Endothelial cell of umbilical vein (primary cell): Measurements from ENCODE around the gene PDE4B. TPM values are rescaled to one million over a fixed set of nuclear protein-coding genes. Genes with fewer than 3 reads are reported as not detected.

Experiments
- BruUV-seq: library from RNA; stranded (reverse); fragments of 400-500 nt; replicated peaks from 2 replicates; lab custom pipeline; 2021; lab: Mats Ljungman, UMichigan
- CTCF ChIA-PET: fragments of 300-600, 350-600 bp; sonication (Branson Sonifier 250); formaldehyde crosslinking; loops from one replicate; lab custom pipeline; 2021; ENCODE audit warnings: antibody characterized with exemption, inconsistent platforms; lab: Charles Lee
- POLR2A ChIA-PET: fragments of 300-600, 350-600 bp; sonication (Branson Sonifier 250); formaldehyde crosslinking; loops from one replicate; lab custom pipeline; 2021; ENCODE audit warnings: antibody characterized with exemption, inconsistent platforms; lab: Charles Lee
- DNase-seq: peaks from one replicate; pipeline ENCODE4 v3.0.0-alpha.2; 2011; ENCODE audit warnings: low read depth, low spot score
- FAIRE-seq: peaks from 2 replicates; lab custom pipeline; 2011; peaks lifted over from hg19 to GRCh38; lab: Jason Lieb, UNC
- H2AFZ ChIP-seq: 2 replicates; pipeline ENCODE4 v1.6.0; 2012; ENCODE audit warnings: low read depth, low read length, control low read depth, inconsistent platforms
- H3K27ac ChIP-seq: 2 replicates; pipeline ENCODE4 v1.5.1; 2011; ENCODE audit warnings: low read depth, mild to moderate bottlenecking, control low read depth, low read length, moderate library complexity; ENCODE audit not compliant: insufficient read depth
- H3K27me3 ChIP-seq, 2 experiments: 2 replicates each; pipeline versions ENCODE4 v1.6.0 to v1.6.1; 2011; ENCODE audit warnings: low read length in 2 of 2, mixed read lengths in 1 of 2; ENCODE audit not compliant: control insufficient read depth in 2 of 2, insufficient read depth in 2 of 2
- H3K36me3 ChIP-seq, 2 experiments: 2 replicates in 1 of 2; 3 replicates in 1 of 2; pipeline ENCODE4 v1.5.1; 2011; ENCODE audit warnings: low read length in 2 of 2, mild to moderate bottlenecking in 1 of 2, moderate library complexity in 1 of 2; ENCODE audit not compliant: control insufficient read depth in 2 of 2, insufficient read depth in 2 of 2; ENCODE audit errors: extremely low read depth in 1 of 2
- H3K4me1 ChIP-seq: 3 replicates; pipeline ENCODE4 v1.5.1; 2011; ENCODE audit warnings: mild to moderate bottlenecking, low read length; ENCODE audit not compliant: control insufficient read depth, insufficient read depth; ENCODE audit errors: extremely low read depth
- H3K4me2 ChIP-seq: 2 replicates; pipeline ENCODE4 v1.6.1; 2011; ENCODE audit warnings: low read length, control low read depth, mixed read lengths; ENCODE audit not compliant: insufficient read depth
- H3K4me3 ChIP-seq, 3 experiments: fragments of 200-600 bp in 1 of 3; sonication (generic), shearing (Covaris generic) in 1 of 3; replicated peaks in 1 of 3; 2 replicates each; pipeline ENCODE4 v1.5.1; 2011 to 2016; ENCODE audit warnings: control low read depth in 3 of 3, low read length in 3 of 3, mild to moderate bottlenecking in 2 of 3, inconsistent platforms in 1 of 3, low read depth in 1 of 3, moderate library complexity in 1 of 3; ENCODE audit not compliant: insufficient read depth in 1 of 3
- H3K79me2 ChIP-seq: 2 replicates; pipeline ENCODE4 v1.6.0; 2012; ENCODE audit warnings: low read length, inconsistent platforms; ENCODE audit not compliant: control insufficient read depth, insufficient read depth
- H3K9ac ChIP-seq: replicated peaks from 2 replicates; pipeline ENCODE3; 2011; ENCODE audit warnings: low read length, control low read depth; ENCODE audit not compliant: insufficient read depth; ENCODE audit errors: extremely low read depth
- H3K9me1 ChIP-seq: replicated peaks from 3 replicates; pipeline ENCODE4 v1.6.0; 2011; ENCODE audit warnings: mild to moderate bottlenecking, low read length; ENCODE audit not compliant: control insufficient read depth, insufficient read depth; ENCODE audit errors: extremely low read depth
- H3K9me3 ChIP-seq: replicated peaks from 2 replicates; pipeline ENCODE4 v1.5.1; 2012; ENCODE audit warnings: low read length, inconsistent platforms; ENCODE audit not compliant: control insufficient read depth, insufficient read depth
- H4K20me1 ChIP-seq: replicated peaks from 2 replicates; pipeline ENCODE3; 2011; ENCODE audit warnings: mild to moderate bottlenecking, low read length; ENCODE audit not compliant: control insufficient read depth, insufficient read depth; ENCODE audit errors: extremely low read depth
- EZH2 ChIP-seq: IDR thresholded peaks from 2 replicates; pipeline ENCODE4 v1.6.1; 2012; ENCODE audit warnings: borderline replicate concordance, low read depth, mild to moderate bottlenecking, moderate library complexity, low read length, inconsistent platforms; ENCODE audit not compliant: severe bottlenecking
- FOS ChIP-seq: IDR thresholded peaks from 2 replicates; pipeline ENCODE4 v1.6.1; 2011; ENCODE audit warnings: mild to moderate bottlenecking, low read length, moderate library complexity, borderline replicate concordance; ENCODE audit not compliant: insufficient read depth
- GATA2 ChIP-seq: IDR thresholded peaks from 2 replicates; pipeline ENCODE4 v1.7.0; 2011; ENCODE audit warnings: low read depth, mild to moderate bottlenecking, moderate library complexity, mixed read lengths, low read length; ENCODE audit not compliant: insufficient read length, insufficient read depth
- JUN ChIP-seq: IDR thresholded peaks from 2 replicates; pipeline ENCODE4 v1.6.1; 2011; ENCODE audit warnings: borderline replicate concordance, low read depth; ENCODE audit not compliant: insufficient read length, insufficient read depth
- MYC ChIP-seq: IDR thresholded peaks from one replicate; pipeline ENCODE4 v1.6.1; 2011; ENCODE audit warnings: mild to moderate bottlenecking, low read depth, low read length
- POLR2A ChIP-seq: IDR thresholded peaks from 2 replicates; pipeline ENCODE4 v1.6.1; 2012; ENCODE audit warnings: low read depth, mild to moderate bottlenecking, control low read depth, low read length
- POLR2AphosphoS5 ChIP-seq: IDR thresholded peaks from 2 replicates; pipeline ENCODE4 v1.6.1; 2012; ENCODE audit warnings: low read depth, mild to moderate bottlenecking, control low read depth, low read length, moderate library complexity; ENCODE audit not compliant: insufficient read depth
- dilution Hi-C: fragments of 300-500 bp; cut with MboI; formaldehyde crosslinking; loops from one replicate; pipeline ENCODE4 v1.15.0; 2019; ENCODE audit warnings: low sequenced_read_pairs; ENCODE audit not compliant: extremely low pct_ligation_motif_present
- intact Hi-C: fragments of 100-400 bp; cut with micrococcal nuclease; formaldehyde crosslinking; loops from one replicate; pipeline ENCODE4 v1.10.0; 2022
- polyA plus RNA-seq, 4 experiments: library from polyadenylated mRNA; depleted of rRNA in 3 of 4; stranded (reverse) in 3 of 4; unstranded in 1 of 4; fragments of >200 nt; gene quantifications; 2 replicates each; pipeline versions ENCODE4 v1.2.1 to v1.2.3, GENCODE V29; 2011 to 2012; ENCODE audit warnings: missing spikeins in 1 of 4
- total RNA-seq: library from RNA; stranded (reverse); gene quantifications from 2 replicates; pipeline ENCODE4 v1.2.3, GENCODE V29; 2021
- TF ChIP-seq, protein P1 (sequence below): IDR thresholded peaks from 2 replicates; pipeline ENCODE4 v1.6.1; 2011; ENCODE audit not compliant: insufficient read depth, insufficient read length
- TF ChIP-seq, protein P2 (sequence below), 2 donors: IDR thresholded peaks; 1 replicate in 1 of 2; 2 replicates in 1 of 2; pipeline ENCODE4 v1.5.1; 2011; ENCODE audit warnings: low read length in 2 of 2, mild to moderate bottlenecking in 2 of 2, moderate library complexity in 2 of 2, control low read depth in 1 of 2, inconsistent platforms in 1 of 2, low read depth in 1 of 2; ENCODE audit not compliant: insufficient read depth in 1 of 2; ENCODE audit errors: extremely low read depth in 1 of 2

PDE4B gene
- total and polyA plus RNA-seq, 2 donors (not counting 3 experiments of a cell fraction or from before 2014, with no cell fraction given): 63.5 to 69.8 TPM

DNA sequence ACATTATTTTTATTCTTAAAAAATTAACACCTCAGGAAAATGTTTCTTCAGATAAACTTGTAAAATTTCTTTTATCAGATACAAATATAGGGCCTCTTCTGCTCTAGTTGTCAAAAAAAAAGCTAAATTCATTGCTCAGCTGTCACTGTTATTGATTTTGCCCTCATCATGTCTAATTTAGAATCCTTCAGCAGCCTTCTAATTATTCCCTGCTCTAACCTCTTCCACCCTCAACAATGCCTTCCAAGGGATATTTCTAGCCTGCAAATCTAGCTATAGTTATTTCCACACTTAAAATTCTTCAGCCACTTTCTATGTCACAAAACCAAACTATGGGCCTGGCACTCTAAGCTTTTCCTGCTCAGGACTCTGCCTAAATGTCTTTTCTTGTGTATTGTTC is 25.2 kb downstream of the PDE4B start:
- dilution Hi-C loops (no loop called here), intact Hi-C loops (no loop called here)
- Histone ChIP-seq H3K9ac (no peak overlapping the region), H2AFZ (no peak overlapping the region), H3K9me3 (no peaks in the 10 kb centered on the region), H3K4me2 (no peak overlapping the region), H3K36me3 (no peaks in the 10 kb centered on the region), H3K9me1 (peaks cover 2% of the 10 kb centered on the region), H3K79me2 (no peaks in the 10 kb centered on the region), H3K27ac (no peak overlapping the region), H3K27me3 (no peaks in the 10 kb centered on the region), H4K20me1 (no peaks in the 10 kb centered on the region), H3K4me1 (no peaks in the 10 kb centered on the region), H3K4me3 (no peak overlapping the region)
- TF ChIP-seq, protein P1, sequence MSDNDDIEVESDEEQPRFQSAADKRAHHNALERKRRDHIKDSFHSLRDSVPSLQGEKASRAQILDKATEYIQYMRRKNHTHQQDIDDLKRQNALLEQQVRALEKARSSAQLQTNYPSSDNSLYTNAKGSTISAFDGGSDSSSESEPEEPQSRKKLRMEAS: no peak
- TF ChIP-seq MYC (no peak), EZH2 (no peak), POLR2AphosphoS5 (no peak), JUN (no peak), GATA2 (no peak)
- POLR2A ChIA-PET: no interaction called here
- FAIRE-seq: no peak
- CTCF ChIA-PET: no interaction called here
- DNase-seq: no peak
- no TSS peak for BruUV-seq

DNA sequence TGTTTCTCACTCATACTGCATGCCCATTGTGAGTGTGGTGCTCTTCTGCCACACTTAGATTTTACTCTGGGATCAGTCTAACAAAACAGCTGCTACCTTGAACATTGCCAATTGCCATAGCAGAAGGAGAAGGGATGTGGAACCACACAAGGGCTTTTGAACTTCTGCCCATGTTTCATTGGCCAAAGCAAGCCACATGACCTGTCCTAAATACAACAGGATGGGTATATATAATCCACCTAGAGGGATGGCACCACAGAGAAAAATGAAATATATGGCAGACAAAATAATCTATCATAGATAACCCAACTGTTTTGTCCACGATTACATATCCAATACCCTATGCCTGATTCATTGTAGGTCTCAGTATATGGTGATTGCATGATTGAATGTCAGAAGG is 26.3 kb downstream of the PDE4B start:
- Histone ChIP-seq H3K27me3 (no peaks in the 10 kb centered on the region), H3K4me1 (no peaks in the 10 kb centered on the region), H3K4me3 (no peak overlapping the region), H2AFZ (no peak overlapping the region), H3K36me3 (no peaks in the 10 kb centered on the region), H3K9ac (no peak overlapping the region), H3K27ac (no peak overlapping the region), H3K79me2 (no peaks in the 10 kb centered on the region), H3K9me1 (peaks cover 2% of the 10 kb centered on the region), H4K20me1 (no peaks in the 10 kb centered on the region), H3K9me3 (no peaks in the 10 kb centered on the region), H3K4me2 (no peak overlapping the region)
- FAIRE-seq (no peak), DNase-seq (no peak)
- dilution Hi-C loops: no loop called here
- TF ChIP-seq, protein P2, sequence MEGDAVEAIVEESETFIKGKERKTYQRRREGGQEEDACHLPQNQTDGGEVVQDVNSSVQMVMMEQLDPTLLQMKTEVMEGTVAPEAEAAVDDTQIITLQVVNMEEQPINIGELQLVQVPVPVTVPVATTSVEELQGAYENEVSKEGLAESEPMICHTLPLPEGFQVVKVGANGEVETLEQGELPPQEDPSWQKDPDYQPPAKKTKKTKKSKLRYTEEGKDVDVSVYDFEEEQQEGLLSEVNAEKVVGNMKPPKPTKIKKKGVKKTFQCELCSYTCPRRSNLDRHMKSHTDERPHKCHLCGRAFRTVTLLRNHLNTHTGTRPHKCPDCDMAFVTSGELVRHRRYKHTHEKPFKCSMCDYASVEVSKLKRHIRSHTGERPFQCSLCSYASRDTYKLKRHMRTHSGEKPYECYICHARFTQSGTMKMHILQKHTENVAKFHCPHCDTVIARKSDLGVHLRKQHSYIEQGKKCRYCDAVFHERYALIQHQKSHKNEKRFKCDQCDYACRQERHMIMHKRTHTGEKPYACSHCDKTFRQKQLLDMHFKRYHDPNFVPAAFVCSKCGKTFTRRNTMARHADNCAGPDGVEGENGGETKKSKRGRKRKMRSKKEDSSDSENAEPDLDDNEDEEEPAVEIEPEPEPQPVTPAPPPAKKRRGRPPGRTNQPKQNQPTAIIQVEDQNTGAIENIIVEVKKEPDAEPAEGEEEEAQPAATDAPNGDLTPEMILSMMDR (IDR thresholded peaks at IDR 0.05; ENCODE audit: extremely low read depth in 1 of 2, insufficient read depth in 1 of 2, low read depth in 1 of 2, low read length in 2 of 2): no peak
- TF ChIP-seq, protein P1: no peak
- TF ChIP-seq GATA2 (no peak), MYC (no peak), JUN (no peak), FOS (no peak), EZH2 (no peak), POLR2A (no peak), POLR2AphosphoS5 (no peak)
- intact Hi-C loops: no loop called here
- ChIA-PET CTCF (no interaction called here), POLR2A (no interaction called here)
- BruUV-seq: no TSS peak
